Left ventricle myocardium inferior (tissue), 1 donor: ENCODE measurements around the gene TTC39B. TPM values are rescaled to one million over a fixed set of nuclear protein-coding genes. Genes with fewer than 3 reads are reported as not detected.

Experiments
- total RNA-seq: library from RNA; stranded (reverse); fragmentation: NEBNext Ultra II Directional; extraction: Animal tissue kit (Norgen Biotek cat#: 25700); gene quantifications from one replicate; pipeline ENCODE4 v1.2.1, GENCODE V29; 2021
- donor health status: DM: no; HTN: yes; CAD: no; lungs with severe emphysema.

Gene TTC39B
- total RNA-seq, 1 donor from 2014 or later = 1.6 TPM

Other genes starting within 250 kb of the TTC39B start
- 32.2 TPM for gene SNAPC3, start 115.7 kb upstream of the TTC39B start, total RNA-seq
- gene PSIP1, start 203.8 kb upstream of the TTC39B start, total RNA-seq = 22.5 TPM
- gene CCDC171, start 245.8 kb upstream of the TTC39B start, total RNA-seq = 1.8 TPM